Nephron progenitor cell (in vitro differentiated cells): ENCODE measurements around the gene ZNF688.

ENCODE experiments used
- DNase-seq: peaks from one replicate; pipeline ENCODE4 v3.0.0; 2021
- H3K27ac Mint-ChIP-seq: 2 replicates; pipeline ENCODE4 v1.8.0; 2021; ENCODE audit warnings: mild to moderate bottlenecking, moderate library complexity, mixed read lengths
- H3K27me3 Mint-ChIP-seq: 2 replicates; pipeline ENCODE4 v1.8.0; 2021; ENCODE audit warnings: mild to moderate bottlenecking, low read depth, mixed read lengths; ENCODE audit not compliant: poor library complexity
- H3K36me3 Mint-ChIP-seq: 2 replicates; pipeline ENCODE4 v1.8.0; 2021; ENCODE audit warnings: low read depth, mixed read lengths
- H3K4me1 Mint-ChIP-seq: 2 replicates; pipeline ENCODE4 v1.8.0; 2021; ENCODE audit warnings: mixed read lengths
- H3K4me3 Mint-ChIP-seq: 2 replicates; pipeline ENCODE4 v1.8.0; 2021; ENCODE audit warnings: mild to moderate bottlenecking, moderate library complexity, mixed read lengths
- H3K9me3 Mint-ChIP-seq: 2 replicates; pipeline ENCODE4 v1.8.0; 2021; ENCODE audit warnings: mild to moderate bottlenecking, moderate library complexity, mixed read lengths
- CTCF ChIP-seq: fragments of 200-600 bp; sonication (generic); IDR thresholded peaks from 2 replicates; pipeline ENCODE4 v1.5.0; 2021; ENCODE audit warnings: antibody characterized with exemption

The ZNF688 gene

GRCh38 chr16:30609926-30610839 lies 38.7 kb upstream of the ZNF688 start, which contains the start of gene ZNF689:
ZNF689 (minus strand) TSS chr16:30610389; CDS start chr16:30610041, 348 bp downstream.
- Mint-ChIP-seq H3K27ac (peak within 1 kb of the TSS; percentile 95), H3K4me3 (peak within 1 kb of the TSS; percentile 88), H3K4me1 (peaks cover 20% of the 10 kb centered on the region), H3K36me3 (peaks cover 24% of the 10 kb centered on the region), H3K9me3 (no peaks in the 10 kb centered on the region), H3K27me3 (peaks cover 12% of the 10 kb centered on the region)
- TF ChIP-seq CTCF: no peak
- peak; percentile 93 for DNase-seq

- Mint-ChIP-seq H3K36me3 (peaks cover 31% of the 10 kb centered on the region), H3K4me1 (peaks cover 20% of the 10 kb centered on the region), H3K27ac (peak overlapping the region; percentile 69), H3K9me3 (no peaks in the 10 kb centered on the region), H3K27me3 (peaks cover 4% of the 10 kb centered on the region), H3K4me3 (peak overlapping the region; percentile 88)
- TF ChIP-seq CTCF: no peak
- DNase-seq: peak; percentile 43
Observed at GRCh38 chr16:30609002-30609925, 37.8 kb upstream of the ZNF688 start.

GRCh38 chr16:30606004-30606403 lies 34.5 kb upstream of the ZNF688 start:
- peaks cover 2% of the 10 kb centered on the region for H3K27me3 Mint-ChIP-seq
- H3K9me3 Mint-ChIP-seq: peaks cover under 1% of the 10 kb centered on the region
- peaks cover 43% of the 10 kb centered on the region for H3K36me3 Mint-ChIP-seq
- no peak overlapping the region for H3K4me3 Mint-ChIP-seq
- TF ChIP-seq CTCF: no peak
- no peak overlapping the region for H3K27ac Mint-ChIP-seq
- H3K4me1 Mint-ChIP-seq: peaks cover 20% of the 10 kb centered on the region
- no peak for DNase-seq

- H3K27ac Mint-ChIP-seq: peak overlapping the region; percentile 95
- no peak overlapping the region for H3K4me3 Mint-ChIP-seq
- peaks cover 5% of the 10 kb centered on the region for H3K27me3 Mint-ChIP-seq
- peaks cover 8% of the 10 kb centered on the region for H3K9me3 Mint-ChIP-seq
- no peak for DNase-seq
- TF ChIP-seq CTCF: no peak
- H3K4me1 Mint-ChIP-seq: peaks cover 14% of the 10 kb centered on the region
- H3K36me3 Mint-ChIP-seq: peaks cover 52% of the 10 kb centered on the region
Observed at GRCh38 chr16:30605158-30605557, 33.6 kb upstream of the ZNF688 start.

GRCh38 chr16:30604316-30604947 lies 32.9 kb upstream of the ZNF688 start:
- Mint-ChIP-seq H3K27me3 (peaks cover 5% of the 10 kb centered on the region), H3K4me3 (no peak overlapping the region), H3K9me3 (peaks cover 8% of the 10 kb centered on the region), H3K27ac (no peak overlapping the region), H3K4me1 (peaks cover 14% of the 10 kb centered on the region), H3K36me3 (peaks cover 54% of the 10 kb centered on the region)
- TF ChIP-seq CTCF: no peak
- no peak for DNase-seq
